Calu3 (cell line): ENCODE measurements around the gene ZNF546. TPM values are rescaled to one million over a fixed set of nuclear protein-coding genes. Genes with fewer than 3 reads are reported as not detected.

Experiments used
- Bru-seq: library from RNA; stranded (reverse); fragments of 400-500 nt; gene quantifications from one replicate; lab custom pipeline; 2021; lab: Mats Ljungman, UMichigan
- BruChase-seq, 2 experiments: library from RNA; stranded (reverse); fragments of 400-500 nt; gene quantifications; one replicate each; lab custom pipeline; 2021; lab: Mats Ljungman, UMichigan
- BruUV-seq: library from RNA; stranded (reverse); fragments of 400-500 nt; replicated peaks from 2 replicates; lab custom pipeline; 2021; lab: Mats Ljungman, UMichigan
- CTCF ChIA-PET: fragments of 300-600 bp; sonication (Branson Sonifier 250); formaldehyde crosslinking; loops from one replicate; lab custom pipeline; 2022; ENCODE audit warnings: antibody characterized with exemption; lab: Charles Lee
- DNase-seq: peaks from one replicate; pipeline ENCODE4 v3.0.0; 2022
- H3K27ac Mint-ChIP-seq: one replicate; pipeline ENCODE4 v1.8.0; 2022; ENCODE audit warnings: mixed read lengths; ENCODE audit not compliant: unreplicated experiment
- H3K27me3 Mint-ChIP-seq: one replicate; pipeline ENCODE4 v1.8.0; 2022; ENCODE audit warnings: mixed read lengths; ENCODE audit not compliant: unreplicated experiment
- H3K36me3 Mint-ChIP-seq: one replicate; pipeline ENCODE4 v1.8.0; 2022; ENCODE audit warnings: mild to moderate bottlenecking, moderate library complexity, mixed read lengths; ENCODE audit not compliant: insufficient read depth, unreplicated experiment
- H3K4me1 Mint-ChIP-seq: one replicate; pipeline ENCODE4 v1.8.0; 2022; ENCODE audit warnings: mild to moderate bottlenecking, low read depth, mixed read lengths; ENCODE audit not compliant: unreplicated experiment
- H3K4me3 Mint-ChIP-seq: one replicate; pipeline ENCODE4 v1.8.0; 2022; ENCODE audit warnings: mild to moderate bottlenecking, low read depth, moderate library complexity, mixed read lengths; ENCODE audit not compliant: unreplicated experiment
- H3K9me3 Mint-ChIP-seq: one replicate; pipeline ENCODE4 v1.8.0; 2022; ENCODE audit warnings: low read depth, mixed read lengths; ENCODE audit not compliant: unreplicated experiment
- intact Hi-C: fragments of 100-400 bp; cut with micrococcal nuclease; formaldehyde crosslinking; loops from one replicate; pipeline ENCODE4 v1.10.0; 2022; ENCODE audit not compliant: unreplicated experiment
- long read RNA-seq: library from polyadenylated mRNA; stranded (forward); transcript quantifications from one replicate; pipeline ENCODE4 v2.0.0, GENCODE V29; 2022
- total RNA-seq: library from RNA; stranded (reverse); gene quantifications from 2 replicates; pipeline ENCODE4 v1.2.3, GENCODE V29; 2022
- TF ChIP-seq, protein P1 (sequence below): fragments of 200-600 bp; IDR thresholded peaks from one replicate; pipeline ENCODE4 v1.8.0; 2022; ENCODE audit warnings: antibody characterized with exemption; ENCODE audit not compliant: unreplicated experiment

ZNF546 gene
- total RNA-seq (4.7 and 5.7 TPM in 2 replicates), Bru-seq, nascent RNA (percentile 42 among the genes with signal in this experiment), BruChase-seq, experiment 1, labeled RNA remaining after a 6-hour chase (percentile 44 among the genes with signal in this experiment), BruChase-seq, experiment 2, labeled RNA remaining after a 2-hour chase (percentile 45 among the genes with signal in this experiment)
- long read RNA-seq, full-length matches to known transcripts: 1 of 7 reads
- long read RNA-seq, partial matches to known transcripts: 1 of 7 reads
- long read RNA-seq, other reads (novel, unspliced or antisense): 5 of 7 reads

DNA sequence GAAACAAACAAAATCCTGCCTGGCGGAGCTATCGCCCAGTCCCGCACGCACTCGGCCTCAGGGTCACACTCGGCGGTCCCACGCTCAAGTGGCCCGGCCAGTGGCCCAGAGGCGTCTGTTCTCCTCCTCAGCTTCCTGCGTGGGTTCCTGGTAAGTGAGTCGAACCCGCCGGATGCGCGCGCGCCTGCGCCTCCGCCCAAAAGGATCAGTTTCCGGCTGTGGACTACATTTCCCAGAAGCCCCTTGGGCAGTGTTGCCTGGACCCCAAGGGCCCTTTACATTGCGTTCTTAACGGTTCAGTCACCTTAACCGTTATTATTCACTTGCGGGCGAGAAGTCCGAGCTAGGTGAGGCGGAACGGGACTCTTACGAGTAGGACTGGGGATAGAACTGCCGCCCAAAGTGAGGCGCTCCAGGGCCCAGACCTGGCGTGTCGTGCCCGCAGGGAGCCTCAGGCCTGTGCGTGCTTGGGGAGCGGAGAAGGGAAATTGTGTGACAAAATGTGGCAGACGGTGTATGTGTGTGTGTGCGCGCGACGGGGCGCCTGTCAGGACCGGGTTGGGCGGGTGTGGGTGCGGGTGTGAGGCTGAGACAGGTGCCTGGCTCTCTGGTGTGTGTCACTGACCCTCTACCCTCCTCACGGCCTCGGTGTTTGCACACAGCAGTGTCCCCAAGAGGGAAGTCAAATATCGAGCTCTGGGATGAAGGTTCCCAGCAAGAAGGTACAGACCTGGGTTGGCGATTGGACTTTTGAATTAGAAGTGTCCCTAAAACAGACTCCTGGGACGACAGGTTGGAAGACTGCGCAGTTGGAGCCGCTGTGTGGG, at the start of gene ZNF546:
Gene ZNF546, plus strand, starts transcription at position 250 of the 827 bp plus-strand sequence. CDS start 1,267 bp downstream, outside the sequence.
- H3K36me3 Mint-ChIP-seq: peaks cover 13% of the 10 kb centered on the region
- CTCF ChIA-PET: interaction anchor here (0.6 to 2.2 kb wide), 2 partner anchors 27 to 1343 kb away, joined by 4 to 11 read pairs; partner anchors contain the start of gene PSMC4
- peak within 1 kb of the TSS; percentile 92 for H3K27ac Mint-ChIP-seq
- intact Hi-C loops: no loop called here
- BruUV-seq: no TSS peak
- TF ChIP-seq, protein P1, sequence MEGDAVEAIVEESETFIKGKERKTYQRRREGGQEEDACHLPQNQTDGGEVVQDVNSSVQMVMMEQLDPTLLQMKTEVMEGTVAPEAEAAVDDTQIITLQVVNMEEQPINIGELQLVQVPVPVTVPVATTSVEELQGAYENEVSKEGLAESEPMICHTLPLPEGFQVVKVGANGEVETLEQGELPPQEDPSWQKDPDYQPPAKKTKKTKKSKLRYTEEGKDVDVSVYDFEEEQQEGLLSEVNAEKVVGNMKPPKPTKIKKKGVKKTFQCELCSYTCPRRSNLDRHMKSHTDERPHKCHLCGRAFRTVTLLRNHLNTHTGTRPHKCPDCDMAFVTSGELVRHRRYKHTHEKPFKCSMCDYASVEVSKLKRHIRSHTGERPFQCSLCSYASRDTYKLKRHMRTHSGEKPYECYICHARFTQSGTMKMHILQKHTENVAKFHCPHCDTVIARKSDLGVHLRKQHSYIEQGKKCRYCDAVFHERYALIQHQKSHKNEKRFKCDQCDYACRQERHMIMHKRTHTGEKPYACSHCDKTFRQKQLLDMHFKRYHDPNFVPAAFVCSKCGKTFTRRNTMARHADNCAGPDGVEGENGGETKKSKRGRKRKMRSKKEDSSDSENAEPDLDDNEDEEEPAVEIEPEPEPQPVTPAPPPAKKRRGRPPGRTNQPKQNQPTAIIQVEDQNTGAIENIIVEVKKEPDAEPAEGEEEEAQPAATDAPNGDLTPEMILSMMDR: no peak
- peaks cover 18% of the 10 kb centered on the region for H3K4me1 Mint-ChIP-seq
- peak; percentile 87 for DNase-seq
- peaks cover 12% of the 10 kb centered on the region for H3K9me3 Mint-ChIP-seq
- H3K4me3 Mint-ChIP-seq: peak within 1 kb of the TSS; percentile 96
- no peaks in the 10 kb centered on the region for H3K27me3 Mint-ChIP-seq

DNA sequence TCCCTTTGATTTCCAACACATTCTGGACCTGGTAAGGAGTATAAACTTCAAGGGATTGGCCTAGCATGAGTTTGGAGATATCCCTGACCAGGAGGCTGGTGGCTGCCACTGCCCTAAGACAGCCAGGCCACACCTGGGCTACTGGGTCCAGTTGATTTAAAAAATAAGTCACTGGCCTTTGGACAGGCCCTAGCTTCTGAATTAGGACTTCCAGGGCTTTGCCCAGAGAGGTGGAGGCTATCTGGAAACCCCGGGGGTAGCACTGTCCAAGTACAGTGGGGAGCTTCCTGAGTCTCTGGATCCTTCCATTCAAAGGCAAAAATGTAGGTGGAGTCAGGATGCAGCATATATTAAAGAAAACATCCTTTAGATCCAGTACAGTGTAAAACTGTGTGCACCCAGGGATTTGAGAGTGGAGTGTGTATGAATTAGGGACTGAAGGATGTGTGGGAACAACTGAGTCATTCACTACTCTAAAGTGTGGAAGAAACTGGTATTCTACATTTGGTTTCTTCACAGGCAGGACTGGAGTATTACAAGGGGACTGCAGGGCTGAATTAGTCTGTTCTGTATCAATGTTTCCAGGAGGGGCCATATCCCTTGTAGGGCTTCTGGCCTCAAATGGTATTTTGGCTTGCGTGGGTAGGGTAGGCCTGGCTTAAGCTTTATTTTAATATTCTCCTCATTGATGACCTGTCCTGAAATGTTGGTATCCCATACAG, 47.7 kb upstream of the ZNF546 start:
- CTCF ChIA-PET: interaction anchor here (0.6 kb wide), 1 partner anchor 163 kb away, joined by 4 read pairs; no protein-coding TSS in a partner anchor
- TF ChIP-seq, protein P1: no peak
- peaks cover 11% of the 10 kb centered on the region for H3K36me3 Mint-ChIP-seq
- no peak for DNase-seq
- peaks cover 56% of the 10 kb centered on the region for H3K4me1 Mint-ChIP-seq
- no peak overlapping the region for H3K4me3 Mint-ChIP-seq
- H3K27ac Mint-ChIP-seq: no peak overlapping the region
- H3K9me3 Mint-ChIP-seq: peaks cover 5% of the 10 kb centered on the region
- no peaks in the 10 kb centered on the region for H3K27me3 Mint-ChIP-seq
- no TSS peak for BruUV-seq
- intact Hi-C loops: no loop called here

GRCh38 chr19:39951065-39951650, 45.7 kb upstream of the ZNF546 start:
- peak overlapping the region; percentile 41 for H3K27ac Mint-ChIP-seq
- TF ChIP-seq, protein P1: no peak
- H3K4me1 Mint-ChIP-seq: peaks cover 47% of the 10 kb centered on the region
- peaks cover 5% of the 10 kb centered on the region for H3K9me3 Mint-ChIP-seq
- intact Hi-C loops: no loop called here
- no peak overlapping the region for H3K4me3 Mint-ChIP-seq
- DNase-seq: no peak
- CTCF ChIA-PET: interaction anchor here (1.1 kb wide), 1 partner anchor 19 kb away, joined by 6 read pairs; no protein-coding TSS in a partner anchor
- no peaks in the 10 kb centered on the region for H3K27me3 Mint-ChIP-seq
- no TSS peak for BruUV-seq
- H3K36me3 Mint-ChIP-seq: peaks cover 7% of the 10 kb centered on the region
